ENCODE results near the gene TMEM38A. TPM values are rescaled to one million over a fixed set of nuclear protein-coding genes. Genes with fewer than 3 reads are reported as not detected.

Gene TMEM38A
- total RNA-seq, 1 experiment from 2014 or later: 12.9 TPM

Small RNA genes lying within 50 kb of the gene (small RNA-seq; reads per million reads assigned to genes)
- gene AC008737.2: not detected

Other genes starting within 250 kb of the TMEM38A start
- gene EPS15L1, start 189.2 kb upstream of the TMEM38A start, total RNA-seq (2014; rRNA removed; shearing (Covaris generic); ENCODE audit: low replicate concordance): 35.9 and 65.5 TPM in 2 replicates
- 0.71 TPM in 1 of 2 replicates, not detected in the other for gene CALR3, start 165.0 kb upstream of the TMEM38A start, total RNA-seq (2014; rRNA removed; shearing (Covaris generic); ENCODE audit: low replicate concordance)
- gene C19orf44, start 164.7 kb upstream of the TMEM38A start, total RNA-seq (2014; rRNA removed; shearing (Covaris generic); ENCODE audit: low replicate concordance): 4.7 and 15.1 TPM in 2 replicates
- 5.9 and 14.9 TPM in 2 replicates for gene CHERP, start 118.7 kb upstream of the TMEM38A start, total RNA-seq (2014; rRNA removed; shearing (Covaris generic); ENCODE audit: low replicate concordance)
- 33.5 and 39.4 TPM in 2 replicates for gene SLC35E1, start 88.7 kb upstream of the TMEM38A start, total RNA-seq (2014; rRNA removed; shearing (Covaris generic); ENCODE audit: low replicate concordance)
- 15.0 and 23.7 TPM in 2 replicates for gene MED26, start 32.9 kb upstream of the TMEM38A start, total RNA-seq (2014; rRNA removed; shearing (Covaris generic); ENCODE audit: low replicate concordance)
- 59.8 and 62.0 TPM in 2 replicates for gene SMIM7, start 995 bp upstream of the TMEM38A start, total RNA-seq (2014; rRNA removed; shearing (Covaris generic); ENCODE audit: low replicate concordance)
- gene NWD1, start 58.7 kb downstream of the TMEM38A start, total RNA-seq (2014; rRNA removed; shearing (Covaris generic); ENCODE audit: low replicate concordance): not detected in 2 replicates
- gene SIN3B, start 168.3 kb downstream of the TMEM38A start, total RNA-seq (2014; rRNA removed; shearing (Covaris generic); ENCODE audit: low replicate concordance): 19.4 and 29.2 TPM in 2 replicates
- gene F2RL3, start 227.9 kb downstream of the TMEM38A start, total RNA-seq (2014; rRNA removed; shearing (Covaris generic); ENCODE audit: low replicate concordance): not detected in 2 replicates